ELR (cell line): ENCODE measurements around the gene RAMACL.
"Not testable (repeated sequence)": the region's sequence is repeated elsewhere in the genome, so short reads cannot be mapped to it uniquely, and the experiment has no call there.

ENCODE experiments used
- DNase-seq: peaks from one replicate; pipeline ENCODE4 v3.0.0-alpha.2; 2015; ENCODE audit warnings: low read depth

RAMACL gene

GRCh38 chr6:166595061-166595780, 8.7 kb upstream of the RAMACL start:
- DNase-seq: peak; percentile 58

GRCh38 chr6:166592821-166593220, 6.3 kb upstream of the RAMACL start:
- peak; percentile 3 for DNase-seq

DNA sequence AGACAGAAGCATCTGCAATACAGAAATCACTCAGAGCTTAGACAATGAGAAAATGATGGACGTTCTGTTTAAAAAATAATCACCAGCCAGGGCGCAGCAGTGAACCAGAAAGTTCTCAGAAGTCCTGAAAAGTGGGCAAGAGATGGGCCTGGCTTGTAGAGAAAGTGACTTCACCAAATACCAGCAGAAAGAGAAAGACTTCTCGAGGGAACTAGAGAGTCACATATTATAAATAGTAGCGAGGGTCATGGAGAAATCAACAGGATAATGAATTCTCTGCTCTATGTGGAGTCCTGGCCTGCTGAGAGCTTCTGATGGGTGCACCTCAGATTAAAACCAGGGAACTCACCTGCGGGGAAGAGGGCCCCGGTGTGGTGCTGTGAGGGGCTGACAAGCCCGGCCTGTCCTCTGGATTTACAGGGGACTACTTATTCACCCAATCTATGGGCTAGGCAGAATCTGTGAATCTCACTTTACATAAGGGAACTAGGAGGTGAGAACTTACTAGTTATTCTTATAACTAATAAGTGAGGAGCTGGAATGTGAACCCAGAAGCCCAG, 5.6 kb upstream of the RAMACL start:
- DNase-seq: no peak

DNA sequence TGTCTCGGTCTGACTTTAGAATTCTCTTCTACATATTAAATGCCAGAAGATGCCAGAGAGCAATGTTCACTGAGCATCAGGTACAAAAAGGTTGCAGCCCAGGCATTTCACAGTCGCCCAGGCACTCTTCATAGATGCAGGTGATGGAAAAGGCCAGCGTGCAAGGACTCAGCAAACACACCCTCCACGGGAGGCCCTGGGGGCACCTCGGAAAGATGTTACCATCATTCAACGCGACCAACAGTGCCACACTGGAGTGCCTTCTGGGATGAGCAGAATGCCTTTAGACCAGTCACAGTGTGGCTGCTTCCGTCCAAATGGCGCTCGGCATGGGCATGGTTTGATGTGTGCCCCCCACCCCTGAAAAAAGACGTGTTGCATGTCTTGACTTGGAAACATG, 4.5 kb upstream of the RAMACL start:
- no peak for DNase-seq

GRCh38 chr6:166589786-166590574, 3.5 kb upstream of the RAMACL start:
- DNase-seq: no peak

DNA sequence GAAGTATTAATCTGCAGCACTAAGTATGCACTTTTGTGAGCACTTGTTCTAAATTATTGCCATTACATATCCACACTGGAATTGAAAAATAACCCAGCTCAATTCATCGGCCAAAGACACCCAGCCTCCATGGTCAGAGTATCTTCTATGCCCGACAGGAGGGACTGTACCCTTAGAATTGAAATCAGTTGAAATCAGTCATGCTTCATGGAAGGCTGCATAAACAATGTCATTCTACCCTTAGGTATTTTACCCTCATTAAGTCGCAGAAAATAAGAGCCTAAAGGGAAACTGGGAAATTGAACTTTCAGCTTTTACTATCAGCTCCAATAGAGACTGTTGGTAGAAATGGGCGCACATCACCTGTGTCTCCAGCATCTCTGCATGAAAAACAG, 2.9 kb upstream of the RAMACL start:
- no peak for DNase-seq

- DNase-seq: peak; percentile 10
Observed at GRCh38 chr6:166588691-166589336, 2.3 kb upstream of the RAMACL start.

- no peak for DNase-seq
Observed at GRCh38 chr6:166587631-166588413, 1.3 kb upstream of the RAMACL start.

GRCh38 chr6:166584853-166585429, 1.5 kb downstream of the RAMACL start:
- no peak for DNase-seq

GRCh38 chr6:166584155-166584554, 2.3 kb downstream of the RAMACL start:
- no peak for DNase-seq

GRCh38 chr6:166583230-166583965, 3.1 kb downstream of the RAMACL start:
- DNase-seq: no peak

DNA sequence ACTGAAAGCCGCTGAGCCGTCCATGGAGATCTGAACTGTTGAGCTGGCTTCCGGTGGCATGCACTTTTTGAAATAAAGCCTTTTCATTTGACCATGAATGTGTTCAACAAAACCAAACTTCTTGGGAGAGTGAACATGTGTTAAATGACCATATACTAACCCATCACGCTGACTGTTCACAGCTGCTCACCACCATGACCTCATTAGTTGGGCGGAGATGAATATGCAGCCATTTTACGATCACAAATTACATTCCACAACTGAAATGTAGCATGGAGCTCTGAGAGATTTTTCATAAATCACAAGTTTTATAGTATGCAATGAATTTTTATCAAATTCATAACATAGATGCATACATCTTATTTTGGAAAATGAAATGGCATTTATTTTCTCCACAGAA, 4.2 kb downstream of the RAMACL start:
- DNase-seq: no peak

DNA sequence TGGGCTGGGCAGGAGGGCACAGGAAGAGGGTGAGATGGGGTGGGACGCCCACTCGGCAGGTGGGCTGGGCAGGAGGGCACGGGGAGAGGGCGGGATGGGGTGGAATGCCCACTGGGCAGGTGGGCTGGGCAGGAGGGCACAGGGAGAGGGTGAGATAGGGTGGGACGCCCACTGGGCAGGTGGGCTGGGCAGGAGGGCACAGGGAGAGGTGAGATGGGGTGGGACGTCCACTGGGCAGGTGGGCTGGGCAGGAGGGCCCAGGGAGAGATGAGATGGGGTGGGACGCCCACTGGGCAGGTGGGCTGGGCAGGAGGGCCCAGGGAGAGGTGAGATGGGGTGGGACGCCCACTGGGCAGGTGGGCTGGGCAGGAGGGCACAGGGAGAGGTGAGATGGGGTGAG, 4.7 kb downstream of the RAMACL start:
- not testable (repeated sequence) for DNase-seq

- no peak for DNase-seq
Observed at GRCh38 chr6:166581091-166581511, 5.4 kb downstream of the RAMACL start.

- no peak for DNase-seq
Observed at GRCh38 chr6:166580076-166581050, 6.1 kb downstream of the RAMACL start.

- no peak for DNase-seq
Observed at GRCh38 chr6:166579237-166579850, 7.1 kb downstream of the RAMACL start.

GRCh38 chr6:166578536-166579236, 7.8 kb downstream of the RAMACL start:
- DNase-seq: no peak

DNA sequence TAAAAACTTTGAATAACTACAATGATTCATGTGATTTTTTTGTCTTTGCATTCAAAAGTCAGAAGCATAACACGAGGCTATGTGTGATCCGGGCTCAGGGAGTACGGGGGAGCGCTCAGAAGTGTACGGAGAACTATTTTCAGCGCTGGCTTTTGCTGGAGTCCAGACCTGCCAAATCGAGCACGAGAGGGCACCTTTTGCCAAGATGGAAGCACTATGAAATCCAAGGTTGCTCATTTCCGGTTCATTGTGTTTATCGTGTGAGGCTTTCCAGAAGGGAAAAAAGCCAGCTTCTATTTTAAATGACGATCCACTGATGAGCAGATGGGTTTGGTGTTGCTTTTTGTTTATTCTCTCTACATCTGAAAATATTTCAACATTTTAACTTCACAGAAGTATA, 11.3 kb downstream of the RAMACL start:
- DNase-seq: no peak
